ENCODE results near the gene SPATA24.
"Not testable (repeated sequence)": the region's sequence is repeated elsewhere in the genome, so short reads cannot be mapped to it uniquely, and the experiment has no call there.

SPATA24 gene, protein sequence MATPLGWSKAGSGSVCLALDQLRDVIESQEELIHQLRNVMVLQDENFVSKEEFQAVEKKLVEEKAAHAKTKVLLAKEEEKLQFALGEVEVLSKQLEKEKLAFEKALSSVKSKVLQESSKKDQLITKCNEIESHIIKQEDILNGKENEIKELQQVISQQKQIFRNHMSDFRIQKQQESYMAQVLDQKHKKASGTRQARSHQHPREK

DNA sequence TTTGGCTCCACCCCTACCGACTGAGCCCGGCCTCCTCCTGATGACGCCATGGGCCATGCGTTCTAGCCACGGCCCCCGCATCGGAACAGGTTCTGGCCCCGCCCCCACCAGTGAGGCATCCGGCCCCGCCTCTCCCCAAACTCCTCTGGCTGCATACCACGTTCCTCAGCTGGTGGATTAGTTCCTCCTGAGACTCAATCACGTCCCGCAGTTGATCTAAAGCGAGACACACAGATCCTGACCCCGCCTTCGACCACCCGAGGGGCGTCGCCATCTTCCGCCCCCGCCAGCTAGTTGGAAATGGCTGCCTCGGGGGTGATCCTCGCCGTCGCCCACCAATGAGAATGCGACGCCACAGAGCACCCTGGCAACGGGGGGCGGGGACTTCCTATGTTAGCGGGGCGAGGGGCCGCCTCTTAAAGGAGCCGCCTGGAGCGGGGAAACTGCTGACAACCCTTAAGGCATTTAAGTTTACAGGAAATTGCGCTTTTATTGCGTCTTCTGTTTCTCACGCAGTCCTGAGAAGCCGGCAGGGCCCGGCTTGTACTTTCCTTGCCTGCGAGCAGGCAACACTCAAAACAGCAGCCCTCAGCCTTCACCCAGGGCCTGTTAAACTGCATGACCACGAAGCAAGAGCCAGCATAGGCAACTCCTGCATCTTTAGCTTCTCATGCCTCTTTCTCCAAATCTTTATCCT is at the start of gene SPATA24:
Gene SPATA24, minus strand, starts transcription at position 303 of the 697 bp plus-strand sequence. Its CDS starts 29 bp downstream, at position 274.
- DNase-seq (ENCODE audit: low read depth in 2 of 3, low spot score in 1 of 3): peak; percentile 96 to 98 (median 98)

- DNase-seq (ENCODE audit: low read depth in 2 of 3, low spot score in 1 of 3): no peak
Measured at GRCh38 chr5:139451878-139452660, 48.2 kb upstream of the SPATA24 start.

DNA sequence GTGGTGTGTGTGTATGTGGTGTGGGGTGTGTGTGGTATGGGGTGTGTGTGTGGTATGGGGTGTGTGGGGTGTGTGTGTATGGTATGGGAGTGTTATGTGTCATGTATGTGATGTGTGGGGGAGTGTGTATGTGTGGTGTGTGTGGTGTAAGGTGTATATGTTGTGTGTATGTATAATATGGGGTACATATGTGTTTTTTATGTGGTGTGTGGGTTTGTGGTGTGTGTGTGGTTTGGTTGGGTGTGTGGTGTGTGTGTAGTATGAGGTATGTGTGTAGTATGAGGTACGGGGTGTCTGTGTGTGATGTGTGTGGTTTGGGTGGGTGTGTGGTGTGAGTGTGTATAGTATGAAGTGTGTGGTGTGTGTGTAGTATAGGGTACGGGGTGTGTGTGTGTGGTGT is 47.3 kb upstream of the SPATA24 start:
- DNase-seq (ENCODE audit: low read depth in 2 of 3, low spot score in 1 of 3): no peak

DNA sequence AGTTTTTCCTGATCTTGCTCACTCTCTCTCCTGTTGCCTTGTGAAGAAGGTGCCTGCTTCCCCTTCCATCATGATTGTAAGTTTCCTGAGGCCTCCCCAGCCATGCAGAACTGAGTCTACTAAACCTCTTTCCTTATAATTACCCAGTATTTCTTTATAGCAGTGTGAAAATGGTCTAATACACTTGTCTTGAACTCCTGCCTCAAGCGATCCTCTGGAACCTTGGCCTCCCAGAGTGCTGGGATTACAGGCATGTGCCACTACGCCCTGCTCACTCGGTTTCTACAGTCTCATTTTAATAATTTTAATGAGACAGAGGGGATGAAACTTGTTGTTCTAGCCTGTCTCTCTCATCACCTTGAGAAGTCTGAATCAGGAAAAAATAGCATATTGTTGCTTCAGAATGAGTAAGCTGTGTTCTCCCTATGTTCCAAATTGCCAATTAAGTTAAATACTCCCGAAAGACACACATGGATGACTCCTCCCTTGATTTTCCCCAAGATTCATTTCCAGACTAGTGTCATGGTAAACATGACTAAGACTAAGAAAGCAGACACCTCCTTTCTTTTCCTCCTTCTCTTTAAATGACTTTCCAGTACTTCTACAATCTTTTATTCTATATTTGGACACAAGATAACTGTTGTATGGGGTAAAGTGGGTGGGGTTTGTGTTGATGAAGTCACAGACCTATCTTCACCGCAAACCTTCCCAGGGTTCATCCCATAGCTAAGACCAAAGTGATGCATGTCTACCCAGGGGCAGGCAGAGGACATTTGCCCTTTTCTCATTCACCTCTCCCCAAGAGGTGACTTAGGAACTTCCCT is 43.3 kb upstream of the SPATA24 start:
- peak in 1 of 3 donors; percentile 56 for DNase-seq (ENCODE audit: low read depth in 2 of 3, low spot score in 1 of 3)

DNA sequence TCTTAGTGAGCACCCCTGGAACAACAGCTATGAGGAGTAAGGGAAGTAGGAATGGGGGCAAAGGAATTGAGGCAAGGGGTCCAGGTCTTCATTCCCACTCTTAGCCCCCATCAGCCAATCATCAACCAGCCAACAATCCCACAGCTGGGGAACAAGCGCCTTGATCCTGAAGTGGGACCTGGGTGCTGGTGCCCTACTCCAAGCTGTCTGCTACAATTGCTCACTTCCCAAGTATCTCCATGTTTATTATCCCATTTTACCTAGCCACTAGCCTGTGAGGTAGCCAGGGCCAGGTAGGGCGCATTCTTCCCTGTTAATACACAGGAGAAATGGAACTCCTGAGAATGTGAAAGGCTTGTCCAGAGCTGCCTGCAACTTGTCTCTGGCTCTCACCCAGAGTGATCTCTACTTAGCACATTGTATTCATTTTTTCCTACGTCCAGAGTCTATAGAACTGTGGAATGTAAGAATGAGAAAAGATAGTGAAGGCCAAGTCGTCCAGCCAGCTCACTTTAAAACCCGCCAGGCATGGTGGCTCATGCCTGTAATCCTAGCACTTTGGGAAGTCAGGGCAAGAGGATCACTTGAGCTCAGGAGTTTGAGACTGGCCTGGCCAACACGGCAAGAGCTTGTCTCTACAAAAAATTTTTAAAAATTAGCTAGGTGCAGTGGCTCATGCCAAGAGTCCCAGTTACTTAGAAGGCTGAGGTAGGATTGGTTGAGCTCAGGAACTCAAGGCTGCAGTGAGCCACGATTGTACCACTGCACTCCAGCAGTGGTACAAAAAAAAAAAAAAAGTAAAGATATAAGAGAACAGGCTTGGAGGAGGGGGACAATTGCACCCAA is 41.7 kb upstream of the SPATA24 start:
- no peak for DNase-seq (ENCODE audit: low read depth in 2 of 3, low spot score in 1 of 3)

GRCh38 chr5:139443831-139444453 is 40.1 kb upstream of the SPATA24 start:
- DNase-seq (ENCODE audit: low read depth in 2 of 3, low spot score in 1 of 3): no peak

DNA sequence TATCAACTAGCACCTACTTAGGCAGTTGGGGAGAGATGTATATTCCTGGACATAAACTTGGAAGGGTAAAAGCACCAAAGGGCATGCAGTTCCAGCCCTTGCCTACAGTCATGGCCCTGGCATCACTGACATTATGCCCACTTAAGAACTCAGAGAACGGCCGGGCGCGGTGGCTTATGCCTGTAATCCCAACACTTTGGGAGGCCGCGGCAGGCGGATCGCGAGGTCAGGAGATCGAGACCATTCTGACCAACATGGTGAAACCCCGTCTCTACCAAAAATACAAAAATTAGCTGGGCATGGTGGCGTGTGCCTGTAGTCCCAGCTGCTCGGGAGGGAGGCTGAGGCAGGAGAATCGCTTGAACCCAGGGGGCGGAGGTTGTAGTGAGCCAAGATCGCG is 36.5 kb upstream of the SPATA24 start:
- DNase-seq (ENCODE audit: low read depth in 2 of 3, low spot score in 1 of 3): not testable (repeated sequence)

DNA sequence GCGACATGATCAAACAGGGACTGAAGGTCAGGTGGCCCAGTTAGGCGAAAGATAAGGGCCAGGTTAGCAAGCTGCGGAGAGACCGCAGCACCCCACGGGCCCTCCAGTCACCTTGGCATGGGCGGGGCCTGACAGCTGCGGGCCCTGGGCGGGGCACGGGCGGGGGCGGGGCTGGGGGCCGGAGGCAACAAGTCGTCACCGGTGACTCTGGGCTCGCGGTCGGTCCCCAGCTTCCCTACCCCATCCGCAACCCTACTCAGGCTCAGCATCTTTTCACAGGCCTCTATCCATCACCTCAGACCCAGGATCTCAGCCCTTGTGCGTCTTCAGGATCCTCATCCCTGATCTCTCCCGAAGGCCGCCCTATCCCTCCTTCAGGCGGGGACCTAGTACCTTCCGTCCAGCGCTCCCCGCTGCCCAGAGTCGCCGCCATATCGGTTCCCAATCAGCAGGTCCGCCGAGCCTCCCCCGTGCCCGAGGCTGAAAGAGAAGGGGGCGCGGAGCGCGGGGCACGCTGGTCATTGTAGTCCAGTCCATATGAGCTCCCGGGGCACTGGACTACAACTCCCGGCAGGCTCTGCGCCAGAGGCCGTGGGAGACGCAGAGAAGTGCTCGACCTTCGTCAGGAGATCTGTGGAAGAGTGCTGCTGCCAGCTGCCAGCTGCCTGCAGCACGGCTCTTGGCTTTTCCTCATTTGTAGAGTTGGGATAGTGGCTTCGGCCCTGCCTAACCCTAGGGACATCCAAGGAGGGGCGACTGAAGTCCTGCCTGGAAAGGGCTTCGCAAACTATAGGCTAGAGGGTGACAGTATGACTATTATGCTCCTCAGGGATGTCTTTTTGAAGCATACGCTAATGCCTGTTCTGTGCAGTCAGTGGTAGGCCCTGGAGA is 35.4 kb upstream of the SPATA24 start, which contains the start of gene DNAJC18:
Gene DNAJC18, minus strand, starts transcription at position 513 of the 891 bp plus-strand sequence. Its CDS starts 80 bp downstream, at position 433.
- DNase-seq (ENCODE audit: low read depth in 2 of 3, low spot score in 1 of 3): peak; percentile 85 to 90 (median 90)

GRCh38 chr5:139438707-139439012 is 34.8 kb upstream of the SPATA24 start:
- no peak for DNase-seq (ENCODE audit: low read depth in 2 of 3, low spot score in 1 of 3)

DNA sequence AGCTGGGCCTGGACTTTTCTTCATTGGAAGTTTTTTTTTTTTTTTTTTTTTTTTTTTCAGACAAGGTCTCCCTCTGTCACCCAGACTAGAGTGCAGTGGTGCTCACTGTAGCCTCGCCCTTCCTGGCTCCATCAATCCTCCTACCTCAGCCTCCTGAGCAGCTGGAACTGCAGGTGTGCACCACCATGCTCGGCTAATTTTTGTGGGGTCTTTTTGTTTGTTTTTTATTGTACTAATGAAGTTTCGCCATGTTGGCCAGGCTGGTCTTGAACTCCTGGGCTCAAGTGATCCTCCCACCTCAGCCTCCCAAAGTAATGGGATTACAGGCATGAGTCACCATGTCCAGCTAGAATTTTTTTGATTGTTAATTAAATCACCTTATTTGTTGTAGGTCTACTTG is 31.8 kb upstream of the SPATA24 start:
- no peak for DNase-seq (ENCODE audit: low read depth in 2 of 3, low spot score in 1 of 3)

DNA sequence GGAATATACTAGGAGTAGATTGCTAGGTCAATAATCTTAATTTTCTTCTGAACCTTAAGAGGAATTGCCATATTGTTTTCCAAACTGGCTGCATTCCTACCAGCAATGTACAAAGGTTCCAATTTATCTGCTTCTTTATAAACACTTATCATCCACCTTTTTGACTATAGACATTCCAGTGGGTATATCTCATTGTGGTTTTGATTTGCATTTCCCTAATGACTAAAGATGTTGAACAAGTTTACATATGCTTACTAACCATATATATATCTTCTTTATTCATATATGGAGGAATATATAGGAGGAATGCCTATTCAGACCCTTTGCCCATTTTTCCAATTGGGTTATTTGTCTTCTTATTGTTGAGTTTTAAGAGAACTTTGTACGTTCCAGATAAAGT is 27.8 kb upstream of the SPATA24 start:
- no peak for DNase-seq (ENCODE audit: low read depth in 2 of 3, low spot score in 1 of 3)

DNA sequence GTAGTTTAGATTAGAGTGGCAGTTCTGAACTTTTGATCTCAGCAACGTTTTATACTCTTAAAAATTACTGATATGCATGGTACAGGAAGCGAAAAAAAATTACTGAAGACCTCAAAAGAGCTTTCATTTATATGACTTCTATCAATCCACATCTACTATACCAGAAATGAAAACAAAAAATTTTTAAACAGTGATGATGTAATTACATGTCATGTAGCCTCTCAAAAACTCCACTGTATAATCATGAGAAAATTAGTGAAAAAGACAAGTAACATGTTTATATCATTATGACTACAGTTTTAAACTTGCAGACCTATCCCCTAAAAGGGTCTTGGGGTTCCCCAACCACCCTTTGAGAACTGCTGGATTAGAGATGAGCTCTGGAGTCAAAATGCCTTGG is 26.1 kb upstream of the SPATA24 start:
- DNase-seq (ENCODE audit: low read depth in 2 of 3, low spot score in 1 of 3): no peak

DNA sequence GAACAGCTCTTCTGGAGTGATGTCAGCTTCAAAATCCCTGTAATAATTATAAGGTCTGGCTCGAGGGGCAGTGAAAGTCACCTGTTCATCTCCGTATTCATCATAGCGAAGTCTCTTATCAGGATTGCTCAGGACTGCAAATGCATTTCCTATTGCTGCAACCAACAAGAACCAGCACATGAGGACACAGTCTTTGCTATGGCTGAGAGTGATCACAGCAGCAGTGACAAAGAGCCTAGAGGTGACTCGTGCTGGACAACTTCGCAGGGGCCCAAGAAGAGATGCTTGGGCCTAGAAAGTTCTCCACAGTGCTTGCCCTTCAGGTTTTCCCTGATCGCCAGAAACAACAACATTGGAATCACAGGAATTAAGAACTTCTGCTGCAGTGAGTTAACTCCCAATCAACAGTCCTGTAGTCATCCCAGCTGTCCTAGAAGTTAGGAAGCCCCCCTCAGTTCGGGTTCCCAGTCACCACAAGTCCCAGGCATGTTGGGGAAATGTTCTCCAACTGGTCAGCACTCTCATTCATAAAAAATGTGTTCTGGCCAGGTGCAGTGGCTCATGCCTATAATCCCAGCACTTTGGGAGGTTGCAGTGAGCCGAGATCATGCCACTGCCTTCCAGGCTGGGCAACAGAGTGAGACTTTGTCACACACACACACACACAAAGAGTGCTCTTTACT is 22.5 kb upstream of the SPATA24 start:
- DNase-seq (ENCODE audit: low read depth in 2 of 3, low spot score in 1 of 3): no peak

DNA sequence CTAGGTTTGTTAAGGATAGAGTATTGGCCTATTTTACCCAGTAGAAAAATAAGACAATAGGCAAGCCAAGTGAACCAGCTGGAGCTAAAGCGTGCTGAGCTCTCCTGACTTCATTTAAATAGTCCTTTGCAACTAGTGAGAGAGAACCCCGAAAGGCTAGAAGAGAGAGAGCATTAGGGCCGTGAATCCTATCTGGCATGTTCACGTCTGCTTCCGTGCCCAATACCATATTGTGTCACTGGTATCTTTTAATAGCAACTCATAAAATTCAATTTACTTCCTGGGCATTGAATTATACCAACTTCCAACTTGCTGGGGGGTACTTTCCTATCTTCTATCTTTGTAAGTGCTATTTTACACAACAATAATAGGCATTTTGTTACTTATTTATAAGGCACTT is 21.6 kb upstream of the SPATA24 start:
- DNase-seq (ENCODE audit: low read depth in 2 of 3, low spot score in 1 of 3): no peak

GRCh38 chr5:139422307-139422893 is 18.5 kb upstream of the SPATA24 start:
- DNase-seq (ENCODE audit: low read depth in 2 of 3, low spot score in 1 of 3): peak in 1 of 3 donors; percentile 74

DNA sequence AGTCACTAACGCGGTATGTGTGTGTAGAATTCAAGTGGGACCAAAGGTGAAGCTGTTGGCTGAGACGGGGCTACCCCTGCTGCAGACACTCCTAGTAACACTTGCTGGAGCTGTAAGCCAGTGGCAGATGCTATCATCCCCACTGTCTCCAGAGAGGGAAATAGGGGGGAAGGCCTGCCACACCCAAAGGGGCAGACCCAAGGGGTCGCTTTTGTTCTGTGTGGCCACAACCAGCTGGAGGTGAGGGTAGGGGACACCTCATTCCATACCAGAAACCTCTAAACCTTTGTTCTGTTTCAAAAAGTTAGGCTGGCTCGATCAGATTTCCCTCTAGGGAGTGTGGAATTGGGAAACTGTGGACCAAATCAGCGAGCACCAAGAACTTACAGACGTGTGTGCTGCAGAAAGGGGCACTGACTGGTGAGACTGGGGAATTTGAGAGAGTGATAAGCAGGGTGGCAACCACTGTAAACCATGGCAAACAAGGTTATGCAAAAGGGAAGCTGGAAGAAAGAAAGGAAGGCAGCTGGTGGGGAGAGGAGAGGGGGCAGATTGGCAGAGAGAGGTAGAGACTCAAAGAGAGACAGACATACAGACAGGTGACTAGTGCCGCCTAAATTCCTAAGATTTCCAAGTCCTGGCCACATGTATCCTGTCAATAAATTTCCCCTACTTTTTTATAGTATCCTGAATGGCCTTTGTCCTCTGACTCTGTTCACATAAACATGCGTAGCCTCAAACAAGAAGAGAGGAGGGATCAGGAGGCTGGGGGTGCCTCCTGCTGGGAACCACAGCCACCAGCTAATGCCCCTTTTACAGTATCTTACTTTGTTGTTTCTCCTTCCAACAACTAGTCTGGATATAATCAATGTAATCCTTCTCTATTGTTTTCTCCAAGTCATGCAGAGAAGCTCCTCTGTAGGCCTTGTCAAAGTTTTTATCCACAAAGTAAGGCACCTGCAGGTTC is 15.6 kb upstream of the SPATA24 start:
- DNase-seq (ENCODE audit: low read depth in 2 of 3, low spot score in 1 of 3): no peak

GRCh38 chr5:139418793-139419192 is 14.9 kb upstream of the SPATA24 start:
- DNase-seq (ENCODE audit: low read depth in 2 of 3, low spot score in 1 of 3): no peak

Data from stimulated activated CD4-positive, alpha-beta T cell treated with anti-CD3 and anti-CD28 coated beads, Interleukin-12 subunit alpha, Interleukin-12 subunit beta, amount 100 ng/mL, for 48 hours (primary cell).